ENCODE results near the gene ESRP2.
A peak's percentile ranks its signal among the peaks of the same experiment; 100 is the strongest.

The ESRP2 gene

DNA sequence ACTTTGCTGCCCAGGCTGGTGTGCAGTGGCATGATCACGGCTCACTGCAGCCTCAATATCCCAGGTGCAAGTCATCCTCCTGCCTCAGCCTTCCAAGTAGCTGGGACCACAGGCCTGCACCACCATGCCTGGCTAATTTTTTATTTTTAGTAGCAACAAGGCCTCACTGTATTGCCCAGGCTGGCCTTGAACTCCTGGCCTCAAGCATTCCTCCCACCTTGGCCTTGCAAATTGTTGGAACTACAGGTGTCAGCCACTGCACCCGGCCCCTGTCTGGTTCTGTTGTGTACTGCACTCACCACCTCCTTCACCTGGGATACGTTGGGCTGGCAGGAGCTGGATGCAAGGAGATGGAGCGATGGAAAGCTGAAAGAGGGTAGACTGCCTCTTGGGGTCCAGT, 17.8 kb upstream of the ESRP2 start:
- H3K4me3 Mint-ChIP-seq, result no peak overlapping the region
- H3K27me3 Mint-ChIP-seq, result no peaks in the 10 kb centered on the region
- H3K9me3 Mint-ChIP-seq, result no peaks in the 10 kb centered on the region
- H3K36me3 Mint-ChIP-seq, result peaks cover 14% of the 10 kb centered on the region
- ATAC-seq (ENCODE audit: low read depth), result no peak
- DNase-seq (ENCODE audit: low spot score in 2 of 2), result no peak
- H3K27ac Mint-ChIP-seq, result no peak overlapping the region
- H3K4me1 Mint-ChIP-seq, result peaks cover 14% of the 10 kb centered on the region

DNA sequence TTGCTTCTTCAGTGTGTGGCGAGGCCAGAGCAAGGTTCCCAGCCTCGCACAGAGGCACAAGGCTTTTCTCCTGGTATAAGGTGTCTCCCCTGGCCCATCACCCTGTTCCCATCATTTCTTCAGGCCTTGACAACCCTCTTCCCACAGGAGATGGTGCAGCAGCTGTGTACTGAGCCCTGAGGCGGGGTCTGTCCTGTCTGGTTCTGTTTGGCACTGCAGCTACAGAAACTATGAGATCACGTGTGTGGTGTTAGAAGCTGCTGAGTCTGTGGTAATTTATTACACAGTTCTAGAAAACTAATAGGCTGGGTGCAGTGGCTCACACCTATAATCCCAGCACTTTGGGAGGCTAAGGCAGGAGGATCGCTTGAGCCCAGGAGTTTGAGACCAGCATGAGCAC, 16.5 kb upstream of the ESRP2 start:
- H3K9me3 Mint-ChIP-seq, result no peaks in the 10 kb centered on the region
- H3K27ac Mint-ChIP-seq, result peak overlapping the region; percentile 8
- ATAC-seq (ENCODE audit: low read depth) (no peak), DNase-seq (ENCODE audit: low spot score in 2 of 2) (no peak)
- peaks cover 12% of the 10 kb centered on the region for H3K36me3 Mint-ChIP-seq
- peaks cover 8% of the 10 kb centered on the region for H3K4me1 Mint-ChIP-seq
- no peaks in the 10 kb centered on the region for H3K27me3 Mint-ChIP-seq
- no peak overlapping the region for H3K4me3 Mint-ChIP-seq

DNA sequence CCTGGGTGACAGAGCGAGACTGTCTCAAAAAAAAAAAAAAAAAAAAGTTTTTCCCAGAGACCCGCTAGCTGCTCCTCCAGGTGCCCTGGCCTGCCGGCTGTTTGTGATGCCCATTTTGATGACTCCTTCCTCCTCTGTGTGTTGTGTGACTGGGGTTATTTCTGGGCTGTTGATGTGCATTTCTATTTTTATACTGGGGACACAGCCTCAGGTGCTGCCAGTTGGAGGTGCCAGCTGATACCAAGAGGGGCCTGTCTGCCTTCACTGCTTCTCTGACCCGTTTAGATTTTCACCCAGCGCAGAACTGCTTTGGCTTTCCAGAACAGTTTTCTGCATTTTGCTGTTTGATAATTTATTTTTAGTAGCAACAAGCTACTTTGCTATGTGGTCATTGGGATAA, 15.9 kb upstream of the ESRP2 start:
- Mint-ChIP-seq H3K27me3 (no peaks in the 10 kb centered on the region), H3K36me3 (peaks cover 12% of the 10 kb centered on the region), H3K9me3 (no peaks in the 10 kb centered on the region), H3K4me3 (no peak overlapping the region), H3K27ac (no peak overlapping the region), H3K4me1 (peaks cover 11% of the 10 kb centered on the region)
- ATAC-seq (ENCODE audit: low read depth) (peak; percentile 17), DNase-seq (ENCODE audit: low spot score in 2 of 2) (no peak)

DNA sequence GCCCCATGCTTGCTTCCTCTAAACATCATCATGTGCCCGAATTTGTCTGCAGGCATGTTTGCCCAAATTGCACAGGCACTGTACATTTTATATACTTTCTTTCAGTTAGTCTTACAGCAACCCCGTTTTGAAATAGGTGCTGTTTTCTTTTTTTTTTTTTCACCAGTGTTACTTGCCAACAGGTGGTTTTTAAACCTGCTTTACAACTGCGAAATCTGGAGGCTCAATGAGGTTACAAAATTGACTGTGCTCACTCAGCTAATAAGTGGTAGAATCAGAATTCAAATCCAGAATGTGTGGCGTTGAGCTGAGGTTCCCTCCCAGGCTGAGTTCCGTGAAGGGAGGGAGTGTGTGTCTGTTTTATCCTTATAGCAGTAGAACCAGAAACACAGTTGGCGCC, 15.0 kb upstream of the ESRP2 start:
- Mint-ChIP-seq H3K4me1 (peaks cover 19% of the 10 kb centered on the region), H3K9me3 (no peaks in the 10 kb centered on the region), H3K36me3 (peaks cover 12% of the 10 kb centered on the region), H3K27ac (no peak overlapping the region), H3K4me3 (no peak overlapping the region), H3K27me3 (no peaks in the 10 kb centered on the region)
- no peak for DNase-seq (ENCODE audit: low spot score in 2 of 2)
- no peak for ATAC-seq (ENCODE audit: low read depth)

DNA sequence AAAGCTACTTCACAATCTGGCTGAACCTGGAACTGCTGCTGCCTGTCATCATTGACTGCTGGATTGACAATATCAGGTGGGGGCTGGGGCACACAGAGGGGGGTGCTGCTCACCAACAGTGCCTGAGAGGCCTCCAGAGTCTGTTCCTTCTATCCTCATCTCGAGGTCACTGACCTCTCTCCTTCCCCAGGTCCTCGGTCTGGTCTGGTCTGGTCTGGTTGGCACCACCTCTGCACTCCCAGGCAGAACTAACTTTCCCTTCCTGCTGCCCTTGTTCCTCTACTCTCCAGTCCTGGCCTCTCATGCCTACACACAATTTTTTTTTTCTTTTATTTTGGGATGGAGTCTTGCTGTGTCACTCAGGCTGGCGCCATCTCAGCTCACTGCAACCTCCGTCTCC, 13.4 kb upstream of the ESRP2 start:
- no peak overlapping the region for H3K27ac Mint-ChIP-seq
- no peak overlapping the region for H3K4me3 Mint-ChIP-seq
- no peaks in the 10 kb centered on the region for H3K9me3 Mint-ChIP-seq
- H3K36me3 Mint-ChIP-seq, result peaks cover 12% of the 10 kb centered on the region
- H3K27me3 Mint-ChIP-seq, result no peaks in the 10 kb centered on the region
- H3K4me1 Mint-ChIP-seq, result peaks cover 27% of the 10 kb centered on the region
- ATAC-seq (ENCODE audit: low read depth) (no peak), DNase-seq (ENCODE audit: low spot score in 2 of 2) (no peak)

DNA sequence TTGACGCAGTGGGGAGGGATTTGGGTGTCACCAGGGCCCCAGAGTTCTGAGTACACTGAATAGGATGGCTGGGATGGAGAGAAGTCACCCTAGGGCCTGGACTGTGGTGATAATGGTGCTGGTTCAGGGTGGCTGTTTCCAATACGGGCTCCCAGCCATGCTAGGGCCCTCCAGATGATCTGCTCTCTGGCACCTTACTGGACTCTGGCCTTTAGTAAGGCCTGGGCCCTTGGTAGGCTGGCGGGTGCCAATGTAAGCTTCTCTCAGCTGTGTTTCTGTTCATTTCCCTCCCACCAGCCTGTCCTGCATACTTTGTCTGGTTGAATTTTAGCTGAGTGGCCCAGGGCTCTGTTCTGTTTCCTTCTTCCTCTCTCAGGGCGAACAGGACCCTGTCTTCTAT, 12.0 kb upstream of the ESRP2 start:
- Mint-ChIP-seq H3K4me1 (peaks cover 31% of the 10 kb centered on the region), H3K4me3 (no peak overlapping the region), H3K9me3 (no peaks in the 10 kb centered on the region), H3K27me3 (no peaks in the 10 kb centered on the region), H3K27ac (no peak overlapping the region), H3K36me3 (peaks cover 10% of the 10 kb centered on the region)
- DNase-seq (ENCODE audit: low spot score in 2 of 2), result no peak
- ATAC-seq (ENCODE audit: low read depth), result no peak

DNA sequence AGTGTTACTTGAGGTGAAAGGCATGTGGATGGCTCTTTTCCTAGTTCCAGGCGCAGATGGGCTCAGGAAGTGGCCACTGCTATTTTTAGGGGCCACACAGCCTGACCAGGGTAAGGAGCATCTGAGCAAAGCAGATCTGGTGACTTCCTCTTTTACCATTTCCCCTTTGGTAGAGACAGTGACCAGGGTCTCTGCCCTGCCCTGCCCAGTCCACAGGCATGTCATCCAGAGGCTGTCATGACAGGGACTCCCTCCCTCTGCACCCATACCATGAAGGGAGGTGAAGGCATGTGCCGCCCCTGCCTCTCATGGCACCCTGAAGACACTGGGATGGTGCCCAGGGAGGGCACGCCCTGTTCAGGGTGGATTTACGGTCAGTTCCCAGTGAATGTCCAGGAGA, 11.5 kb upstream of the ESRP2 start:
- Mint-ChIP-seq H3K9me3 (no peaks in the 10 kb centered on the region), H3K27ac (no peak overlapping the region), H3K27me3 (no peaks in the 10 kb centered on the region), H3K36me3 (peaks cover 10% of the 10 kb centered on the region), H3K4me1 (peaks cover 31% of the 10 kb centered on the region), H3K4me3 (peak overlapping the region; percentile 15)
- DNase-seq (ENCODE audit: low spot score in 2 of 2) (no peak), ATAC-seq (ENCODE audit: low read depth) (no peak)

DNA sequence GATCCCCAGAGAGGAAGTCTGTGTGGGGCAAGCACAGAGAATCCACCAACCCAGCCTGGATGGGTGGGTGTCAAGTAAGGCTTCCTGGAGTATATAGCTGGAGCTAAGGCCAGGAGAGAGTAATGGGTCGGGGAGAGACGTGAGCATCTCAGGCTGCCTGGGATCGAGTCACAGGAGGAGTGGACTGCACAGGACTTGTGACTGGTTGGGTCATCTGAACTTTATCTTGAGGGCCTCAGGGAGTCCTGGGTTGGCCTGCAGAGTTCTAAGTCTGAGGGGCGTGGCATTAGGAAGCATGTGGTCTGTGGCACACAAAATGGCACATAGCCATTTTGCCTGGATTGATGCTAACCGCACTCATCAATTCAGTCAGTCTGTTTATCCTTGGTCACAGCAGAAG, 10.7 kb upstream of the ESRP2 start:
- ATAC-seq (ENCODE audit: low read depth) (no peak), DNase-seq (ENCODE audit: low spot score in 2 of 2) (no peak)
- H3K36me3 Mint-ChIP-seq, result peaks cover 8% of the 10 kb centered on the region
- H3K27ac Mint-ChIP-seq, result no peak overlapping the region
- H3K4me1 Mint-ChIP-seq, result peaks cover 28% of the 10 kb centered on the region
- no peaks in the 10 kb centered on the region for H3K9me3 Mint-ChIP-seq
- H3K27me3 Mint-ChIP-seq, result no peaks in the 10 kb centered on the region
- peak overlapping the region; percentile 99 for H3K4me3 Mint-ChIP-seq

DNA sequence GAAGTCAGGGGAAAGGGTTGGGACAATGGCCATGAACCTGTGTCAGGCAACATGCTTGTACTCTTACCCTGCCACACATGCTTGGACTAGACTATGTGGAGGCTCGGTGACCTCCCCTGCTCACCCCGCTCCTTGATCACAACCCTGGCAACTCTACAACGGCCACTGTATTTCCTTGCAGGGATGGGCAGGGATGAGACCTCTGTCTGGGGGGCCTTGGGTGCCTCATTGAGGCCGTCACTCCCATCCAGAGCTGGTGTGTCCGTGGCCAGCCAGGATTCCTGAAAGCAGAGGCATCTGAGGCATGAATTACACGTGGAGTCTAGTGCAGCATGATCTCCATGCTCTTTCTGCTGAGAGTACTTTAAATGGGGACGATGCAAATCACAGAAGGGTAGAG, 10.2 kb upstream of the ESRP2 start:
- ATAC-seq (ENCODE audit: low read depth) (no peak), DNase-seq (ENCODE audit: low spot score in 2 of 2) (no peak)
- H3K4me3 Mint-ChIP-seq, result peak overlapping the region; percentile 99
- H3K4me1 Mint-ChIP-seq, result peaks cover 28% of the 10 kb centered on the region
- H3K27ac Mint-ChIP-seq, result no peak overlapping the region
- H3K36me3 Mint-ChIP-seq, result peaks cover 8% of the 10 kb centered on the region
- H3K27me3 Mint-ChIP-seq, result no peaks in the 10 kb centered on the region
- H3K9me3 Mint-ChIP-seq, result no peaks in the 10 kb centered on the region

DNA sequence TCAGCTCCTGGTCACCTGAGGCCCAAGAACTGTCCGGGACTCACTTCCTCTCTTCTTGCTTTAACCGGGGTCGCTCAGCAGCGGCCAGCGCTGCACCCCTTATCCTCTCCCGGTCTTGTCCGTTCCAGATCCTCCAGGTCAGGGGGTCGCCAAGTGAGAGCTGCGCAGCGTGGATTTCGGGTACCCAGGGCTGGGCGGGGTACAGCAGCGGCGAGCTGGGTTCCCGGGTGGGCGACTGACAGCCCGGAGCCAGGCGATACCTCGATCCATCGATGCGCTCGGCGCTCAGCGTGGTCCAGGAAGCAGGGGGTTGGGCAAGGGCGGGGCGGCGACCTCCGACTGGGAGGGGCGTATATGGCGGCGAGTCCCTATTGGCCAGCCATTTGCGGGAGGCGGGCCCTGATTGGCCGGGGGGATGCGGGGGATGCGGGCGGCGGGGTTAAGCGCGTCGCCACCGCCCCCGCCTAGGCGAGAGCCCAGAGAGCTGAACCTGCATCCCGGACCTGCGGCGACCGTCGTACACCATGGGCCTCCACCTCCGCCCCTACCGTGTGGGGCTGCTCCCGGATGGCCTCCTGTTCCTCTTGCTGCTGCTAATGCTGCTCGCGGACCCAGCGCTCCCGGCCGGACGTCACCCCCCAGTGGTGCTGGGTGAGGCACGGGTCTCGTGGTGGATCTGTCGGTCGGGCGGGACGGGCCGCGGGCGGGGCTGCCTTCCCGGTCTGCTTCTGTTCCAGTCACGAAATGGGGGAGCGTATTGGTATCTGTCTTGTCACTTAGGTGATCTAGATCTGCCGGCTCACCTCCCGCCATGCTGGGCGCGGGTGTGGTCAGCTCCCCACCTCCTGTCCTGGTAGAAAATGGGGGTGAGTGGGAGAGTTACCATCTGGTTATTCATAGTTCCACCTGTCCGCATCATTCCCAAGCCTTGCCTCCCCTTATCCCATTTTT, 9.3 kb upstream of the ESRP2 start, which contains the start of gene PLA2G15:
Gene PLA2G15 (plus strand): TSS at position 471 of the 951 bp plus-strand sequence. CDS start 54 bp downstream, at position 525.
- Mint-ChIP-seq H3K4me1 (peaks cover 28% of the 10 kb centered on the region), H3K27me3 (no peaks in the 10 kb centered on the region), H3K27ac (peak within 1 kb of the TSS; percentile 87), H3K36me3 (peaks cover 5% of the 10 kb centered on the region), H3K4me3 (peak within 1 kb of the TSS; percentile 99), H3K9me3 (no peaks in the 10 kb centered on the region)
- ATAC-seq (ENCODE audit: low read depth) (peak; percentile 97), DNase-seq (ENCODE audit: low spot score in 2 of 2) (peak; percentile 93 to 94)

DNA sequence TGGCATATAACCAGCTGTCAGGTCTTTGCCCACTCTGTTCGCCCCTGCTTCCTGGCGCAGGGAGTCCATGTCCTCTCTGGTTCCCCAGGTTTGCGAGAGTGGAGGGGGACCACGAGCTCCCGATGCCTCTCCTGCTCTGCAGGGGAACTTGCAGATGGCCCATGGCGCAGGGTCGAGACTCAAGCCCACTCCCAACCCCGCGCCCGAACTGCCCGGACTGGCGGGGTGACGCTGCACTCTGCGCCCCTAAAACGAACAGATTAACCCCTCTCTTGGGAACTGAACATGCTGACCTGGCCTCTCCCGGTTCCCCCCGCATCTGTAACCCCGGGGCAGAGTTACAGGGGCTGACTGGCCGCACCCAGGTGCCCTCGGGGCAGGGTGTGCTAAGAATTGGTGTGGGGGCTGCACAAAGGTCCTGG, 8.6 kb upstream of the ESRP2 start:
- Mint-ChIP-seq H3K4me3 (peak overlapping the region; percentile 99), H3K27me3 (no peaks in the 10 kb centered on the region), H3K27ac (peak overlapping the region; percentile 87), H3K36me3 (peaks cover 2% of the 10 kb centered on the region), H3K4me1 (peaks cover 30% of the 10 kb centered on the region), H3K9me3 (no peaks in the 10 kb centered on the region)
- ATAC-seq (ENCODE audit: low read depth) (no peak), DNase-seq (ENCODE audit: low spot score in 2 of 2) (no peak)

DNA sequence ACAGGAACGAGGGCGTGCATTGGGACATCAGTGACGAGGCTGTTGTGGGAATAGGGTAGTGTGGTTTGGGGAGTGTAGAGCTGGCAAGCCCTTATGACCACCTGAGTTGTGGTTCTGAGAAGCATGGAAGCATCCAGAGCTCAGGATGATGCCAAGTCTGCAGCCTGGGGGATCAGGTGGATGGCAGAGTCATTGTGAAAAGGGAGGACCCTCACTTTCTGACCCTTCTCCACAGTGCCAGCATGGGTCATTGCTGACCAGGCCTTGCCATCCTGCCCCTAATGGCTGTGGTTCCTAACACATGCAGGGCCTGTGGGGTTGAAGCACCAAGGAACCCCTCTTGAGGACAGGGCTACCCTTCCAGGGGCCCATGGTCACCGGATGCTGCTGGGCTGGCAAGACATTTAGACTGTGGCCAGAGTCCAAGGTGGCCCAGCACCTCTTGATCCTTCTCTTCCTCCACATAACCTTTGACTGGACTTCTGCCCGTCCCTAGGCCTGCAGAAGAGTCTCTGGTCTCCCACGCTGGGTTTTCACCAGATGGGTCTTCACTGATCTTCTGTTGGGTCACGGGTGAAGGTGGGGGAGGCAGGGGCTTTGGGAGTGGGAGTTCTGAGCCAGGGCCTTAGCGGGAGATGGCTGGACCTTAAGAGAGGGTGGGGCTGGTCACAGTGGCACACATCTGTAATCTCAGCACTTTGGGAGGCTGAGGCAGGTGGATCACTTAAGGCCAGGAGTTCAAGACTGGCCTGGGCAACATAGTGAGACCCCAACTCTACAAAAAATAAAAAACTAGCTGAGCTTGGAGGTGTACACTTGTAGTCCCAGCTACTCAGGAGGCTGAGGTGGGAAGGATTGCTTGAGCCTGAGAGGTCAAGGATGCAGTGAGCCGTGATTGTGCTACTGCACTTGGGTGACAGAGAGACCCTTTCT, 7.3 kb upstream of the ESRP2 start:
- Mint-ChIP-seq H3K9me3 (no peaks in the 10 kb centered on the region), H3K4me1 (peaks cover 33% of the 10 kb centered on the region), H3K36me3 (no peaks in the 10 kb centered on the region), H3K4me3 (peak overlapping the region; percentile 99), H3K27ac (no peak overlapping the region), H3K27me3 (no peaks in the 10 kb centered on the region)
- DNase-seq (ENCODE audit: low spot score in 2 of 2) (no peak), ATAC-seq (ENCODE audit: low read depth) (no peak)

DNA sequence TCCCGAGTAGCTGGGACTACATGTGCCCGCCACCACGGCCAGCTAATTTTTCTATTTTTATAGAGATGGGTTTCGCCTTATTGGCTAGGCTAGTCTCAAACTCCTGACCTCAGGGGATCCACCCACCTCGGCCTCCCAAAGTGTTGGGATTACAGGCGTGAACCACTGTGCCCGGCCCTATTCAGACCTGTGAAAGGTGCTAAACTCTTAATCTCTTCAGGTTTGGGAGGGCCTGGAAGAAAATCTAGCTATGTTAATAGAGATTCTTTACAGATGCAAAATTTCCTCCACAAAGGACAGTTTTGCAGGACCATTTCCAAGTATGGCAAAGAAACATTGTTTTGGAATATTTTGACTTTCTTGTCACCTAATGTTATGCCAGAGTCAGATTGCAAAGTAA, 6.2 kb upstream of the ESRP2 start:
- Mint-ChIP-seq H3K4me1 (peaks cover 28% of the 10 kb centered on the region), H3K4me3 (no peak overlapping the region), H3K36me3 (no peaks in the 10 kb centered on the region), H3K27ac (no peak overlapping the region), H3K27me3 (no peaks in the 10 kb centered on the region), H3K9me3 (no peaks in the 10 kb centered on the region)
- no peak for ATAC-seq (ENCODE audit: low read depth)
- no peak for DNase-seq (ENCODE audit: low spot score in 2 of 2)

DNA sequence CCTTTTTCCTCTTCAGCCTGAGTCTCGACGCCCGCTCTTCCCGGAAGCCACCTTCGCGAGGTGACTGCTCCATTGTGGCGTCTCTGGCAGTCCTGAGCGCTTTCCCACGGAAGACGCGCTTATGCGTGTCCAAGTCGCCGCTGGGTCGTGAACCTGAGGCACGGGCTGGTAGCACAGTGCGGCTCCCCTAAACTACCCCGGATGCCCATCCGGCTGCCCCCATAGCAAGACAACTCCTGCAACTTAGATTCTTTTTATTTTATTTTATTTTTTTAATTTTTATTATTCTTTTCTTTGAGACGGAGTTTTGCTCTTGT, 2.1 kb upstream of the ESRP2 start:
- Mint-ChIP-seq H3K4me3 (peak overlapping the region; percentile 83), H3K4me1 (peaks cover 20% of the 10 kb centered on the region), H3K27me3 (no peaks in the 10 kb centered on the region), H3K27ac (peak overlapping the region; percentile 9), H3K9me3 (no peaks in the 10 kb centered on the region), H3K36me3 (no peaks in the 10 kb centered on the region)
- ATAC-seq (ENCODE audit: low read depth) (no peak), DNase-seq (ENCODE audit: low spot score in 2 of 2) (no peak)
